HG02973 (cell line): Measurements from ENCODE around the gene EPX.
"Not testable (repeated sequence)": the region's sequence is repeated elsewhere in the genome, so short reads cannot be mapped to it uniquely, and the experiment has no call there.

Source experiments
- ATAC-seq: cut with Tn5 transposase; IDR thresholded peaks from one replicate; pipeline ENCODE4 v1.9.1; 2021; ENCODE audit warnings: moderate library complexity; ENCODE audit not compliant: unreplicated experiment

Gene EPX

GRCh38 chr17:58192612-58193011 lies at the start of gene EPX:
Gene EPX, plus strand, starts transcription at chr17:58192726. Its CDS starts 121 bp downstream, at chr17:58192847.
- ATAC-seq = no peak

GRCh38 chr17:58143335-58143734 lies 49.2 kb upstream of the EPX start:
- ATAC-seq = not testable (repeated sequence)

- ATAC-seq = no peak
Measured at GRCh38 chr17:58144801-58145200, 47.7 kb upstream of the EPX start.

- ATAC-seq = no peak
Measured at GRCh38 chr17:58147930-58148434, 44.5 kb upstream of the EPX start, which contains the start of gene OR4D1. Gene OR4D1, plus strand, starts transcription at chr17:58148384. Its CDS starts 6,770 bp downstream, at chr17:58155154.

GRCh38 chr17:58148609-58149008 lies 43.9 kb upstream of the EPX start:
- no peak for ATAC-seq

GRCh38 chr17:58150394-58150793 lies 42.1 kb upstream of the EPX start:
- ATAC-seq = no peak

- no peak for ATAC-seq
Measured at GRCh38 chr17:58153046-58153445, 39.5 kb upstream of the EPX start.

- no peak for ATAC-seq
Measured at GRCh38 chr17:58153671-58154070, 38.9 kb upstream of the EPX start.

- no peak for ATAC-seq
Measured at GRCh38 chr17:58156839-58157803, 35.4 kb upstream of the EPX start.

- no peak for ATAC-seq
Measured at GRCh38 chr17:58158181-58158580, 34.3 kb upstream of the EPX start.

GRCh38 chr17:58161566-58161965 lies 31.0 kb upstream of the EPX start:
- ATAC-seq = no peak

GRCh38 chr17:58165981-58166380 lies 26.5 kb upstream of the EPX start:
- no peak for ATAC-seq

GRCh38 chr17:58166682-58167081 lies 25.8 kb upstream of the EPX start, which contains the start of gene OR4D2:
Gene OR4D2, plus strand, starts transcription at chr17:58166982. Its CDS starts 2,674 bp downstream, at chr17:58169656.
- no peak for ATAC-seq

GRCh38 chr17:58170622-58171021 lies 21.9 kb upstream of the EPX start:
- no peak for ATAC-seq

GRCh38 chr17:58172369-58173071 lies 20.0 kb upstream of the EPX start:
- ATAC-seq = no peak

GRCh38 chr17:58174871-58175270 lies 17.7 kb upstream of the EPX start:
- no peak for ATAC-seq

- no peak for ATAC-seq
Measured at GRCh38 chr17:58176200-58176599, 16.3 kb upstream of the EPX start.

- no peak for ATAC-seq
Measured at GRCh38 chr17:58181796-58182195, 10.7 kb upstream of the EPX start.

- ATAC-seq = no peak
Measured at GRCh38 chr17:58183514-58183913, 9.0 kb upstream of the EPX start.

- ATAC-seq = no peak
Measured at GRCh38 chr17:58184308-58184985, 8.1 kb upstream of the EPX start.
